T-helper 1 cell treated with Interleukin-12 subunit alpha and Interleukin-12 subunit beta and Interleukin-4 antibody, amounts not matched to agents 30 ng/mL and 1 ng/mL, for 36 hours (primary cell): ENCODE measurements around the gene CIDEA. TPM values are rescaled to one million over a fixed set of nuclear protein-coding genes. Genes with fewer than 3 reads are reported as not detected.

Experiments used
- intact Hi-C: fragments of 100-400 bp; cut with micrococcal nuclease; formaldehyde crosslinking; loops from one replicate; pipeline ENCODE4 v1.15.1; 2024
- total RNA-seq: library from RNA; stranded (reverse); gene quantifications from 2 replicates; pipeline ENCODE4 v1.2.3, GENCODE V29; 2022

The CIDEA gene
- total RNA-seq, 1 donor from 2014 or later, result not detected

DNA sequence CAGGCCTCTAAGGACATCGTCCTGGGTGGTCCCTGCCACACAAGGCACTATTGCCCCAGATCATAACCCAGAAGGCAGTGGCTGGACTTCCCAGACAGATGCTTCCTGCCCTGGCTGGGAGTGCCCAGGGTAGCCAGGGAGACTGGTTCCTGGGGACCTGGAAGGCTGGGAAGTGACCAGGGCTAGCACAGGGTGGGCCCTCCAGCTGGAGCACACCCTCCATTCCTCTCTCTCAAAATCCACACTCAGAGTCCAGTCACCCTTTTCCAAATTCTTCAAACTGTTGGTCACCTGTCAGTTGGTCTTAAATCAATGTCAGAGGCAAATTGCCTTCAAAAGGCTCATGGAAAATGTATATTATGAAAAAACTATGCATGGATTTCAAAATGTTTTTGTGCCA, 42.3 kb downstream of the CIDEA start:
- intact Hi-C loops, result no loop called here

DNA sequence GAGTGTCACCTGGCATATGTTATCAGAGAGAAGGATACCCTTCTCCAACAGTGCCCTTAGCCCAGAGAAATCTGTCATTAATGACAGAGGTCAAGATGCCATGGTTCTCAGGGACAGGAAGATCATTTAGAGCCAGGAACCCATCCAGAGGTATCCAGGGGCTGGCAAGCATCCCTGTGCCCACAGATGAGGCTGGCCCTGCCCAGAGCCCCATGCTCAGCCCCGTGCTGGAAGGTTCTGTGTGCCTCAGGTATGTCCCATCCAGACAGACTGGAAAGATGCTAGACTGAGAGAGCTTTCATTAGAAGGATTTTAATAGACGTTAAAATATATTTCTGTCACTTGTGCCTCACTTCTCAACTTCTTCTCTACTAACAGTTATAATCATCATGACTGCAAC, 45.7 kb downstream of the CIDEA start:
- intact Hi-C loops, result no loop called here

GRCh38 chr18:12301263-12302005, 47.3 kb downstream of the CIDEA start:
- intact Hi-C loops, result no loop called here

- intact Hi-C loops, result no loop called here
These were observed 48.4 kb downstream of the CIDEA start for GRCh38 chr18:12302391-12303147.

GRCh38 chr18:12304351-12305210, 50.4 kb downstream of the CIDEA start:
- intact Hi-C loops, result no loop called here

- intact Hi-C loops, result no loop called here
These were observed 51.0 kb downstream of the CIDEA start for GRCh38 chr18:12305211-12305610.

- intact Hi-C loops, result no loop called here
These were observed 51.9 kb downstream of the CIDEA start for GRCh38 chr18:12305930-12306629.

- intact Hi-C loops, result no loop called here
These were observed 52.9 kb downstream of the CIDEA start for GRCh38 chr18:12306752-12307700.

DNA sequence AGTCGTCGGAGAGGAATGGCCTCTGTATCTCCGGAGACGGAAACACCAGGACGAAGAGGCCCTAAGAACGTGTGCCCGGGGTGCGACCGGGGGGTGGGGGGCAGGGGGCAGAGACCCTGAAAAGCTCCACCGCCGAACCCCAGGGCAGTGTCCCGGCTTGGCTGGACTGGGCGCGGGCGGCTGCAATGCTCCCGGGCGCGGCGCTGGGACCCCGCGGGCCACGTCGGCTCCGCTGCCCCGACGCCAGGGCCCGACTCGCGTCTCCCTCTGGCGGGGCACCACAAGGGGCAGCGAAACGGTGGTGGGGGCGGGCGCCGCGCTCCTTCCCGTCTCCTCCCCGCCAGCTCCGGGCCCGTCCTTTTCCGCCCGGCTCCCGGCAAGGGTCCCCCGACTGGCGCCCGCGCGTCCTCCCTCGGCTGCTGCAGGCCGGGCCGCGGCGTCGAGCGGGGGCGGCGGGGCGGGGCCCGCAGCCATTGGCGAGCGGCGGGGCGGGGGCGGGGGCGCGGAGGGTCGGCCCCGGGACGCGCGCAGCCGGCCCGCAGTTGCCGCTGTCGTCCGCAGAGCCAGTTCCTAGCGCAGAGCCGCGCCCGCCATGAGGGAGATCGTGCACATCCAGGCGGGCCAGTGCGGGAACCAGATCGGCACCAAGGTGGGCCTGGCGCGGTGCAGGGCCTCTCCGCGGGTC, 53.7 kb downstream of the CIDEA start, which contains the start of gene TUBB6:
TSS of gene TUBB6 (plus strand) at position 541 of the 685 bp plus-strand sequence. CDS start at position 593, 52 bp downstream.
- intact Hi-C loops, result loop anchor here (2.0 kb wide), 1 partner anchor 69 kb away; the partner anchor contains the start of gene AFG3L2

DNA sequence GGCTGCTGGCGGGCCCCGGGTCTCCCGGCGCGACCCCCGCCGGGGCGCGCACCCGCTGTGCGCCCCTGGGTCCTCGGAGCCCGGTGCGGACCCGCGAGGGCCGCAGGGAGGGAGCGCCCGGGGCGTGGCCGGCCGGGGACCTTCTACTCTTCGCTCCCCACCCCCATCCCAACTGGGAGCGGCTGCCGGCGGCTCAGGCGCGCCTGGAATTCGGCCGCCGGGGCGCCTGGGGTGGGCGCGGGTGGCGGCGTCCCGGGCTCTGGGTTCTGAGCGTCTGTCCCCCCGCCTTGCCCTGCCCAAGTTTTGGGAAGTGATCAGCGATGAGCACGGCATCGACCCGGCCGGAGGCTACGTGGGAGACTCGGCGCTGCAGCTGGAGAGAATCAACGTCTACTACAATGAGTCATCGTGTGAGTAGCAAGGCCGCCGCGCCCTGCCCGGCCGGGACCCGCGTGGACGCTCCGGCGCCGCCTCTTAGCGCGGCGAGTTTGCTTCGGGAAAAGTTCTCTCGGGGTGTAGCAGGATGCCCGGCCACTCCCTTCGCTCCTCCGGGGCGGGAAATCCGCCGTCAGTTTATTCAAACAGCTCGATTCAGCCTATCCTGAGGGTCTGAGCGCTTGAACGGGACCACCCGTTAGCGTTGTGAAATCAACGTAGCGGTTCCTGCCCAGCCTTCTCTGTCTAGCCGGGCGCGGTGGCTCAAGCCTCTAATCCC, 54.4 kb downstream of the CIDEA start:
- intact Hi-C loops, result loop anchor here (2.0 kb wide), 1 partner anchor 68 kb away; the partner anchor contains the start of gene AFG3L2

DNA sequence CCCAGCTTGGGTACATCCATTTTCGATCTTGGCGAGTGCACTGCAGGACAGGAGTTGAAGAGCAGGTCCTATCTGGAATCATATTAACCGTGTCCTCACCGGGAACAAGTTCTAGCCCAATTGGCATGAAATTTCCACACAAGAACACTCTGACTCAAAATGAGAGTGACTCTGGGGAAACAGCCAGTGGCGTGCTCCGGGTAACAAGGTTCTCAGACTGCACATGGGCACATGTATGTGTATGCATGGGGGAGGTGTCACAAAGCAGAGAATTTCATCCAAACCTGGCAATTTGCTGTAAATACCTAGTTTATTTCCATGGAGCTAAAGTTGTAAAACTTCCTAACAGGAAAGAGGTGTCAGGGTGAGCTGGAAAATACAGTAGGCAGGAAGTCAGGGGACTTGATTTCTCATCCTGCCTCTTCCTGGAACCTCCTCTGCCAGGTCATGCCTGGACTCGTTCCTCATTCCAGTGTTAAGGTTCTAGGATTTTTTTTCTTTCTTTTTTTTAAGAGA, 55.6 kb downstream of the CIDEA start:
- intact Hi-C loops, result loop anchor here (2.0 kb wide), 1 partner anchor 67 kb away; the partner anchor contains the start of gene AFG3L2

GRCh38 chr18:12310762-12311161, 56.6 kb downstream of the CIDEA start:
- intact Hi-C loops, result no loop called here

- intact Hi-C loops, result no loop called here
These were observed 58.8 kb downstream of the CIDEA start for GRCh38 chr18:12312976-12313375.

DNA sequence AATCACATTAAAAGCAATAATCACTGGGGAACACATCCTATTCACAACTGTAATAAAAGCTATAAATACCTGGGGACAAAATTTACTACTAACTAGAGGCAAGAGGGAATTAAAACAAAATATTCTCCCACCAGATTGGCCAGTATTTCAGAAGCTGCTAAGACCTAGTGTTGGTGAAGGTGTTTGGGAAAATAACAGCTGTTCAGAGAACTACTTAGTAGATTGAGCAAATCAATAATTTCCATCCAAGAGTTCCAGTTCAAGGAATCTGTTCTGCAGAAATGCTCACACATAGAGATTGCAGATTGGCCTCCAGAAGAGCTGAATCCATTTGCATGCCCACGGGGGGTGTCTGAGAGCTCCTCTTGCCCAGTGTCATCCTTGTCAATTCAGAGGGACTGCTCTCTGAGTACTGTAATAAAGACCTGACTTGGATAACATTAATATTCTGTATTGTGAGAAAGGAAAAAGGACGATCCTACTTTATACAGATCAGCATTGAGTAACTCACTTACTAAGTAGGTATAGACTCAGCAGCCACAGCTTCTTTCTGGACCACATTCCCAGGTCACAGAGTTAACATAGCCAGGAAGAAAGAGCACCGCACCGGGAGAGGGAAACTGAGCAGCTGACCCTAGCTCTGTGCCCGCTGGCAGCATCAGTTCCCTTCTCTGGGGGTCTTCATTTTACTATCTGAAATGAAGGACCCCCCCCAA, 59.5 kb downstream of the CIDEA start:
- intact Hi-C loops, result no loop called here

GRCh38 chr18:12314591-12315305, 60.6 kb downstream of the CIDEA start:
- intact Hi-C loops, result no loop called here

DNA sequence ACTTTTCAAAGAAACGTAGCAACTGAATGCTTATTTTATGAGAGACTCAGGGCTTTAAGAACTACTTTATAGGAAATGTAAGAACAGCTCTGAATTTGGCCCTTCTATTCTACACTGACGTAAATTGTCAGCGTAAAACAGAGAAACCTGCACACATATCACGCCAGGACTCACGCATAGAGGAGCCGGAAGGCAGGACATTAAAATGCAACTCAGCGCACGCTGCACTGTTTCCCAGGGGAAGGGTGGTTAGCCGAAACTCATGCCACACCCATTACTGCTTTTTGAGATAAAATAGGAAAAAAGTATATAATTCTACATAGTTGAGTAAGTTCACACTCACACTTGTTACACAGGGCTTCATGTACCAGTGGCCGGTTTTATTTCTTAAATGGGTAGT, 61.3 kb downstream of the CIDEA start:
- intact Hi-C loops, result no loop called here

DNA sequence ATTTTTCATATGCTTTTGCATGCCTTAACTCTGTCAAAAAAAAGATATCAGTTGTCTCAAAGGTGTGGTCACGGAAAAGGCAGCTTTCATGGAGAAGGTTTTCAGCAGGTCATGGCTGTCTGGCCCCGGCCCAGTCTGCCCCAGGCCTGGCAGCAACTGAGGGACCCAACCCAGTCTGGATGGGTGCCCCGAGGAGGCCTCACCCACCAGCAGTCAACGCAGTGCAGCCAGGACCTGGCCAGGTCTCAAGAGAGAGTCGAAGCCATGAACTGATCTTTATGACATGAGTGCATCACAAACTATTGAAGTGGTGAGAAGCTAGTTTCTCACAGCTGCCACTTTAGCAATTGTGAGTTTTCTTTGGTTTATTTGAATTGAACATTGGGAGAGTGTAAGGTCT, 61.8 kb downstream of the CIDEA start:
- intact Hi-C loops, result no loop called here
